Activated naive CD4-positive, alpha-beta T cell treated with anti-CD3 and anti-CD28 coated beads, Interleukin-2, amount 50 U/mL, for 24 hours (primary cell): ENCODE results near the gene CEP164.

ENCODE experiments used
- H3K27ac Mint-ChIP-seq: one replicate; pipeline ENCODE4 v1.8.0; 2021; ENCODE audit warnings: mild to moderate bottlenecking, mixed read lengths
- H3K27me3 Mint-ChIP-seq: one replicate; pipeline ENCODE4 v1.8.0; 2021; ENCODE audit warnings: mixed read lengths
- H3K36me3 Mint-ChIP-seq: one replicate; pipeline ENCODE4 v1.8.0; 2021; ENCODE audit warnings: mixed read lengths
- H3K4me1 Mint-ChIP-seq: one replicate; pipeline ENCODE4 v1.8.0; 2021; ENCODE audit warnings: mixed read lengths
- H3K4me3 Mint-ChIP-seq: one replicate; pipeline ENCODE4 v1.8.0; 2021; ENCODE audit warnings: mild to moderate bottlenecking, mixed read lengths
- H3K9me3 Mint-ChIP-seq: one replicate; pipeline ENCODE4 v1.8.0; 2021; ENCODE audit warnings: mixed read lengths

Gene CEP164

DNA sequence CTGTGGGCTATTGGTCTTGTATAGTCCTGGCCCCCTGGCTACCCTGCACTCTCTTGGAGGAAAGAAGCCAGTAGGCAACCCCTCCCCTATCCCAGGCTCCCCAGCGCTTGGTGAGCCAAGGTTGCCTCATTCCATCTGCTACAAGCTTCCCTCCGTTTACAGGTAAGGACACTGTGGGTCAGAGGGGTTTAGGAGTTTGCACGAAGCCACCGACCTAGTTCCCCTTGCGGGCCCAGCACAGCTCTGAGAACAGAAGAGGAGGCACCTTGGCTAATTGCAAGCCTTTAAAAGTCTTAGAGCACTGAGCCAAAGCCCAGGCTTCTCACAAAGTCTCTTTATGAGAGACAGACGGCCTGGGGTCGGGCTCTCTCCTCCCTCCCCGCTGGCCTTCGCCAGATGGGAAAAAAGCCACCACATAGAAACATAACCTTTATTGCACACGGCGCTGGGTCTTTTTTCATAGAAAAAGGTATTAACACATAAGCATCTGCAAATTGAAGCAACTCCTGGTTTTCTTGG is 99.8 kb downstream of the CEP164 start:
- Mint-ChIP-seq H3K27me3 (peaks cover 3% of the 10 kb centered on the region), H3K4me1 (peaks cover 6% of the 10 kb centered on the region)

DNA sequence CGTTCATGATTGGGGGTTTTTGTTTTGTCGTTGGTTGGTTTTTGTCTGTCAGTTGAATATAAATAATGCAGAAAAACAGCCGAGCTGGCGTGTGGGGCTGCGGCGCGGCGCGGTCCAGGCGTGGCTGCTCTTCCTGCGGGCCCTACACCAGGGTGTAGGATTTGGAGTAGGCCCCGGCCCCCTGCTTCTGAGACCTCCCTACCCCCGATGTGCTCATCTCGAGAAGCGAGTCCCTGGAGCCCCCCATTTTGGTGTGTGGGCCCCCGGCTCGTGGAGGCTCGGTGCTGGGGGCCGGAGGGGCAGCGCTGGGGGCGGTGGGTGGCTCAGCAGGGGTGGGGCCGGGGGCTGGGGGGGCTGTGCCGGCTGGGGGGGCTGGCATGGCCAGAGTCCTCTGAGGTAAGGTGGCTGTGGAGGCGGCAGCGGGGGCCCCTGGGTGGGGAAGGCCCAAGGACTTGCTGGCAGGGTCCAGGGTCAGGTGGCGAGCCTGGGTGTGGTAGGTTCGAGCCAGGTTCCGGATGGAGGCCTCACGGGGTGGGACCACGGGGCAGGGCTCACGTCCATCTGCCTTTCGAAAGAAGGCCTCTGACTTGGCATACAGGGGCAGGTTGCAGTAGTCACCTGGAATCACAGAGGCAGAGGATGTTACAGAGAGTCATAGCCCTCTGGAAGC is 100.7 kb downstream of the CEP164 start:
- H3K36me3 Mint-ChIP-seq: no peaks in the 10 kb centered on the region
- no peak overlapping the region for H3K4me3 Mint-ChIP-seq
- no peak overlapping the region for H3K27ac Mint-ChIP-seq
- no peaks in the 10 kb centered on the region for H3K9me3 Mint-ChIP-seq
- peaks cover 3% of the 10 kb centered on the region for H3K27me3 Mint-ChIP-seq
- peaks cover 6% of the 10 kb centered on the region for H3K4me1 Mint-ChIP-seq

More for the DNA sequence above, 99.8 kb downstream of the CEP164 start:
- H3K9me3 Mint-ChIP-seq: no peaks in the 10 kb centered on the region
- H3K27ac Mint-ChIP-seq: no peak overlapping the region
- H3K4me3 Mint-ChIP-seq: no peak overlapping the region
- no peaks in the 10 kb centered on the region for H3K36me3 Mint-ChIP-seq

DNA sequence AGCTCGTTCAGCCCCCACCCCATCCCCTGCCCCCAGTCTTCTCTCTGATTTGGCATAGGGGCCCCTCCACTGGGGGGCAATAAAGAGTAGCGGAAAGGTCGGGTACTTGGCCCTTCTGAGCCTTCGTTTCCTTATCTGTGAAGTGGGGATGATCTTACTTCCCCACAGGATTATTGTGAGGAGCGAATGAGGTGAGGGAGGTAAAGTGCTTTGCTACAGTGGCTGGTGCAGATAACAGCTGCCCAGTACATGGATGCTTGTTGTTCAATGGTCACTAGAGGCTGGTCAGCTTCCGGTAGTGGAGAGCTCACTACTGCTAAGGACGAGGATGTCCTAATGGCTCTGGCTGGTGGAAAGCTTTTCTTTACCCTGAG is 101.2 kb downstream of the CEP164 start:
- Mint-ChIP-seq H3K4me1 (peaks cover 6% of the 10 kb centered on the region), H3K9me3 (no peaks in the 10 kb centered on the region), H3K36me3 (no peaks in the 10 kb centered on the region), H3K27ac (no peak overlapping the region), H3K4me3 (no peak overlapping the region), H3K27me3 (peaks cover 3% of the 10 kb centered on the region)

GRCh38 chr11:117430293-117430955 is 102.8 kb downstream of the CEP164 start:
- peaks cover 6% of the 10 kb centered on the region for H3K4me1 Mint-ChIP-seq
- H3K36me3 Mint-ChIP-seq: no peaks in the 10 kb centered on the region
- H3K9me3 Mint-ChIP-seq: no peaks in the 10 kb centered on the region
- H3K4me3 Mint-ChIP-seq: no peak overlapping the region
- H3K27ac Mint-ChIP-seq: no peak overlapping the region
- H3K27me3 Mint-ChIP-seq: peaks cover 1% of the 10 kb centered on the region

- H3K9me3 Mint-ChIP-seq: no peaks in the 10 kb centered on the region
- no peaks in the 10 kb centered on the region for H3K36me3 Mint-ChIP-seq
- peaks cover 6% of the 10 kb centered on the region for H3K4me1 Mint-ChIP-seq
- no peak overlapping the region for H3K27ac Mint-ChIP-seq
- no peak overlapping the region for H3K4me3 Mint-ChIP-seq
- peaks cover 3% of the 10 kb centered on the region for H3K27me3 Mint-ChIP-seq
Observed at GRCh38 chr11:117431436-117431835, 103.8 kb downstream of the CEP164 start.

GRCh38 chr11:117433717-117434116 is 106.1 kb downstream of the CEP164 start:
- peaks cover 1% of the 10 kb centered on the region for H3K27me3 Mint-ChIP-seq
- H3K27ac Mint-ChIP-seq: no peak overlapping the region
- H3K4me1 Mint-ChIP-seq: no peaks in the 10 kb centered on the region
- H3K9me3 Mint-ChIP-seq: no peaks in the 10 kb centered on the region
- no peaks in the 10 kb centered on the region for H3K36me3 Mint-ChIP-seq
- no peak overlapping the region for H3K4me3 Mint-ChIP-seq

DNA sequence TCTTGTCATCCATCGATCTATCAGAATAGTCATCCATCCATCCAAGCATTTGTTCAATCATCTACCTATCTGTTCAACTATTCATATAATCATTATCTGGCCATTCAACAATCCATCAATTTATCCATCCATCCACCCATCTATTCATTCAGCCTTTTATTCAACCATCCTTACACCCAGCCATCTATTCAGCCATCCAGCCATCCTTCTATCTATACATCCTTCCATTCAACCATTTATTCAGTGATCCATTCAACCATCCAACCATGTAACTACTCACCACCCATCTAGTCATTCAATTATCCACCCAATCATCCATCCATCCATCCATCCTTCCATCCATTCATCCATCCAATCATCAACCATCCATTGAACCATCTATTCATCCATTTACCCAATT is 106.8 kb downstream of the CEP164 start:
- no peaks in the 10 kb centered on the region for H3K36me3 Mint-ChIP-seq
- H3K4me1 Mint-ChIP-seq: no peaks in the 10 kb centered on the region
- no peaks in the 10 kb centered on the region for H3K9me3 Mint-ChIP-seq
- H3K4me3 Mint-ChIP-seq: no peak overlapping the region
- H3K27ac Mint-ChIP-seq: no peak overlapping the region
- peaks cover 2% of the 10 kb centered on the region for H3K27me3 Mint-ChIP-seq

DNA sequence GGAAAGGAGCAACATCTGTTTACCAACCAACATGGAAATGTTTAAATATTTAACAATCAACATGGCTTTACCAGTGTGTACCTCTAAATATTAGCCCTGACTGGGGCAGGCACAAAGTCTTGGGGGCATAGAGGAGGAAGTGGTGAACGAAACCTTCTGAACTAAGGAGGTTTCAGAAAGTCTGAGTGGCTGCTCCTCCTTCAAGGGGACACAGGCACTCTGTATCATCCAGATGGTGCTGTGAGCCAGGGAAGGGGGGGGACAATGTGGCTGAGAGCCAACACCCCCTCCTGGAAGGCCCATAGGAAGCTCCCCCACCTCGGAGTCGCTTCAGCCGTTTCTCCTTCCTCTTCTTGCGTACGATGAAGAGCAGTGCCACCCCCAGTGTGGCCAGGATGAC is 107.7 kb downstream of the CEP164 start:
- H3K27me3 Mint-ChIP-seq: peaks cover 2% of the 10 kb centered on the region
- H3K9me3 Mint-ChIP-seq: no peaks in the 10 kb centered on the region
- H3K4me3 Mint-ChIP-seq: no peak overlapping the region
- H3K36me3 Mint-ChIP-seq: no peaks in the 10 kb centered on the region
- no peaks in the 10 kb centered on the region for H3K4me1 Mint-ChIP-seq
- no peak overlapping the region for H3K27ac Mint-ChIP-seq

DNA sequence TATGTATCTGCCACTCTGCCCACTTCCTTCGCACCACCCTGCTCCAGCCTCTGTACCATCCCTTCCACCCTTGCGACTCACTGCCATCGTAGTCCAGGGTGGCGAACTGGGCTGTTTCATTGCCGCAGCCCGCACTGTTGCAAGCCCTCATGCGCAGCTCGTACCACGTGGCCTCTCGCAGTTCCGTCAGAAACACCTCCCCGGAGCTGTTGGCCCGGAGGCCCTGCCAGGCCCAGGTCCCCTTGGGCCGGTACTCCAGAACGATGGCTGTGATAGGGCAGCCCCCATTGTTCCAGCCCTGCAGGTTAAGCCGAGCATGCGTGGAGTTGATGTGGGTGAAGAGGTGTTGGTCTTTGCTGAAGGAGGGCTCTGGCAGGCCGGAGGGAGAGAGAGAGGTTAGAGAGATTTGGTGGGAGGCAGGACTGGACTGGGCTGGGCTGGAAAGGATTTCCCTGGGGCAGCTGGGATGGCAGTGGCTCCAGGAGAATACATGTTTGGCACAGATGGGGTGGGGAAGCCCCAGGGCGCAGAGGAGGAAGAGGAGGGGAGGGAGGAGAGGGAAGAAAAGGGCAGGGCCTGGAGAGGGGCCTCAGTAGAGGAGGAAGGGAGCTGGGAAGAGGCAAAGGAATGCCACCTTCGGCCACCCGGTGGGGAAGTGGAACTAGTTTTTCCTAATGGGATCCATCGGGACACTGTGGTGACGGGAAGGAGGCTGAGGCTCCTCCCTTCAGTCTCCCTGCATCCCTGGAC is 109.6 kb downstream of the CEP164 start:
- Mint-ChIP-seq H3K9me3 (no peaks in the 10 kb centered on the region), H3K4me3 (no peak overlapping the region), H3K36me3 (no peaks in the 10 kb centered on the region), H3K27ac (no peak overlapping the region), H3K4me1 (no peaks in the 10 kb centered on the region), H3K27me3 (peaks cover 8% of the 10 kb centered on the region)

- Mint-ChIP-seq H3K9me3 (no peaks in the 10 kb centered on the region), H3K4me3 (no peak overlapping the region), H3K4me1 (no peaks in the 10 kb centered on the region), H3K36me3 (no peaks in the 10 kb centered on the region), H3K27me3 (peaks cover 9% of the 10 kb centered on the region), H3K27ac (no peak overlapping the region)
Observed at GRCh38 chr11:117437791-117438130, 110.1 kb downstream of the CEP164 start.

GRCh38 chr11:117438371-117439000 is 110.8 kb downstream of the CEP164 start:
- Mint-ChIP-seq H3K36me3 (no peaks in the 10 kb centered on the region), H3K9me3 (no peaks in the 10 kb centered on the region), H3K27ac (no peak overlapping the region), H3K4me3 (no peak overlapping the region), H3K27me3 (peaks cover 9% of the 10 kb centered on the region), H3K4me1 (no peaks in the 10 kb centered on the region)

DNA sequence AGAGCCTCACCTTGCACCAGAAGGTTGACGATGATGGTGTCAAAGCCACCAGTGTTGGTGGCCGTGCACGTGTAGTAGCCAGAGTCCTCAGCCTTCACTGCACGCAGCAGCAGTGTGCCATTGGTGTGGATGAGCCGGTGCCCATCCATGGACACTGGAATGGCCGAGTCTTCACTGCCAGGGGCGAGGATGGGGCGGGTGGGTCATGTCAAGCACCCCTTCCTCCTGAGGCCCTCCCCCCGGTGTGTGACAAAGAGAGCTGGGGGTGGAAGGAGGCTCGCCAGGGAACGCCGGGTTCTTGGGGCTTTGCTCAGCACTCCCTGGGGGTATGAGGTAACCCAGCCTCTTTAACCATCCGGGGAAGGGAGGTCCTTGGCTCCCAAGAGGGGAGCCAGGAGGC is 111.6 kb downstream of the CEP164 start:
- Mint-ChIP-seq H3K27me3 (peaks cover 9% of the 10 kb centered on the region), H3K27ac (no peak overlapping the region), H3K4me1 (no peaks in the 10 kb centered on the region), H3K36me3 (no peaks in the 10 kb centered on the region), H3K4me3 (no peak overlapping the region), H3K9me3 (no peaks in the 10 kb centered on the region)

GRCh38 chr11:117440258-117440657 is 112.6 kb downstream of the CEP164 start:
- Mint-ChIP-seq H3K27me3 (peaks cover 9% of the 10 kb centered on the region), H3K4me1 (no peaks in the 10 kb centered on the region), H3K27ac (no peak overlapping the region), H3K4me3 (no peak overlapping the region), H3K9me3 (no peaks in the 10 kb centered on the region), H3K36me3 (no peaks in the 10 kb centered on the region)

DNA sequence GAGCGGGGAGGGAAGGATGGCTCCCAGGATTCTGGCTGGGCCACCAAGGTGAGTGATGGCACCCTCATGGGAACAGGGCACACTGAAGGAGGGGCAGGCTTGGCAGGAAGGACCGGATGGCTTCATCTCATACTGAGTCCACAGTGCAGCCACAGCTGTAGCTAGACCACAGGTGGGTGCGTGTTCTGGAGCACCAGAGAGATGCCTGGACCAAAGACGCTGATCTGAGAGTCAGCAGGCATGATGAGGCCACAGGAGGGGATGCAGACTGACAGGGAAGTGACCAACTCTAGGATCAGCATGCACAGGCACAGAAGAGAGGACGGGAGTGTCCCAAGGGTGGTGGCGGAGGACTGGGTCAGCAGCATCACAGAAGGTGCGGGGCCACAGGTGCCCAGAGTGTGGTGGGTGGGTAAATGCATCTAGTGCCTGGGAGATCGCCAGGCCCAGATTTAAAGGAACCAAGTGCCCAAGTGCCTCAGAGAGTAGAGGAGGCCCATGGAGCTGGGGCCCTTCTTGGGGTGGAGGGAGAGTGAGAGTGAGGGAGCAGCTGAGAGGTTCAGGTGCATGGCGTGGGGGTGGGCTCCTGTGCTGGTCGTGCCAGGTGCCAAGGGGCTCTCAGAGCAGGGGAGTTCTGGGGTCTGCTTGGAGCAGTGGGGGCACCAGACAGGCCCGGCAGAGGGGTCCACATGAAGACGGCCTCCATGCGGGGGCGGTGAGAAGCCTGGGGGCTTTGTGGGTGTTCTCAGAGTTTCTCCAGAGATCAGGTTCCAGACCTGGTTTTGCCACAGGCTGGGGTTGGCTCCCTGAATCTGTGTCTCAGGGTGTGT is 113.7 kb downstream of the CEP164 start:
- no peaks in the 10 kb centered on the region for H3K9me3 Mint-ChIP-seq
- no peaks in the 10 kb centered on the region for H3K36me3 Mint-ChIP-seq
- H3K4me1 Mint-ChIP-seq: no peaks in the 10 kb centered on the region
- peaks cover 7% of the 10 kb centered on the region for H3K27me3 Mint-ChIP-seq
- H3K4me3 Mint-ChIP-seq: no peak overlapping the region
- no peak overlapping the region for H3K27ac Mint-ChIP-seq
